Stimulated activated CD8-positive, alpha-beta memory T cell treated with anti-CD3 and anti-CD28 coated beads, Interleukin-12 subunit alpha, Interleukin-12 subunit beta, amount 100 ng/mL, for 4 hours (primary cell): ENCODE measurements around the gene AOPEP.

Source experiments
- DNase-seq: peaks from one replicate; pipeline ENCODE4 v3.0.0-alpha.2; 2020; ENCODE audit warnings: low read depth

Gene AOPEP

DNA sequence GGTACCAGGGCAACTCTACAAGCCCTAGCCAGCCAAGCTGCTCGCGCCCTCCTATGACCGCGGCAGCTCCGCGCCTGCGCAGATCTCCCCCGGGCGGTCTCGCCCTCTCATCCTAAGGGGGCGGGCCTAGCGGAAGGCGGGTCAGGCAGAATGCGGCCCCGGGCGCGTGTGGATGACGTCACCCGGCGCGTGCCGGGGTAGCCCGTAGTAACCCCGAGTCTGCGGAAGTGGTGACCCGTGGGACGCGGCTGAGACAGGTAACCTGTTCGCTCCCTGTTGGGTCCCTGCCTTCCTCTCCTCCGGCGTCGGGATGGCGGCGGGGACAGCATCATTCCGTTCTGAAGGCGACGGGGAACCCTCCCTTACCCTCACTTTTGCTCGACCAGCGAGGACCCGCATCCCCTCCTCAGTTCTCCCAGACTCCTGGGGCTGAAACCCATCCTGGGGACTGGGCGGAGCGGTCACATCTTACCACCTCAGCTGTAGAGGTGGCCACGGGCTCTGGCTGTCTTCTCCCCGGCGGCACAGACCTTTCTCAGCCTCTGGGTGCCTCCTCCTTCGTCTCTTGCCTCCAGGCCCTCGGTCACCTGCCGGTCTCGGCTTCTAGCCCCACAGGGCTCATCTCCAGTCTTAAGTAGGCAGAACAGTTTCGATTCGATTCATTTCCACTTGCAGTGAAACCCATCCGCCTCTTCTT lies at the start of gene AOPEP:
Gene AOPEP (plus strand): TSS at position 205 of the 697 bp plus-strand sequence. CDS start 33,085 bp downstream, outside the sequence.
- DNase-seq: peak; percentile 99

GRCh38 chr9:94677929-94678328 lies 48.6 kb upstream of the AOPEP start:
- DNase-seq: no peak

DNA sequence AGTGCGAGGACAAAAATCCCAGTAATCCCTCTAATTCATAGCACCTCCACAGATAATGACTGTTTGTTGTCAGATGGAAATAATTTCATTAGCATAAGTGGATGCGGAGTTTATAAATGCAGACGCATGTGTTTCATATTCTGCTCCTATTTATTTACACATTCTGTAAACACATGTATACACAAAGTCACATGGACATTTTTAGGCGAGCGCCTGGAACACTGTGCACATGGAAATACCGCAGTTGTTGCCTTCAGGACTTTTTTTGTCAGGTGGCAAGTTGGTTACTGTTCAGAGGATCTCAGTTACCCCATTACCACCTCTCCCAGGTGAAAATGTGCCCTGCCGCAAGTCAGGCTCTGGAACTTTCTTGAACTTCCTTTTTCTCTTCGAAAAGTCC lies 46.9 kb upstream of the AOPEP start:
- DNase-seq: no peak

DNA sequence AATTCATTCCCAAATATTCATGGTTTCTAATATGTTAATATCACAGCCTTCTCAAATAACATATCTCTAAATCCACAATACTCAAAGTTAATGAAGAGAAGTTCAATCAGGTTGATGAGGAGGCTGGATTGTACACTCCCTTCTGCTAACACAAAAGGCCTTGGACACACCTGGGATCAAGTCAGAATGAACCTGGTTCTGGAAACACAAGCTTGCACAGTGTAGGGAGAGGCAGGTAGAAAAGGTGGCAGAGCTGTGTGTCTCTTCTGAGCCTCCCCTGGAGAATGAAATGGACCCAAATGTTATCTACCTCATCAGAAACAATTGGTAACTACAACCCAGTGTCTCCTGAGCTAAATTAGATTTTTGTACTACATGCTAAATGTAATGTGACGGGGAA lies 46.5 kb upstream of the AOPEP start:
- no peak for DNase-seq

DNA sequence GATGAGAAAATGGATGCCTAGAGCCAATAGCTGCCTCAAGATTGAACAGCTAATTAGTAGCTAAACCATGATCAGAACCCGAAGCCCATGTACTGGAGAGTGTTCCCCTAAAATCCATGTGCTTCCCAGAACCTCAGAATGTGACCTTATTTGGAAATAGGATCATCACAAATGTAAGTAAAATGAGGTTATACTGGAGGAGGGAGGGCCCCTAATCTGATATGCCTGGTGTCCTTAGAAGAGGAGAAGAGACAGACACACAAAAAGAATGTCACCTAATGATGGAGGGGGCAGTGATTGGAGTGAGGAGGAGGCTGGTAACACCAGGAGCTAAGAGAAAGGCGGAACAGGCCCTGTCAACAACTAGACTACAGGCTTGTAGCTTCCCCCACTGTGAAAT lies 45.9 kb upstream of the AOPEP start:
- no peak for DNase-seq

DNA sequence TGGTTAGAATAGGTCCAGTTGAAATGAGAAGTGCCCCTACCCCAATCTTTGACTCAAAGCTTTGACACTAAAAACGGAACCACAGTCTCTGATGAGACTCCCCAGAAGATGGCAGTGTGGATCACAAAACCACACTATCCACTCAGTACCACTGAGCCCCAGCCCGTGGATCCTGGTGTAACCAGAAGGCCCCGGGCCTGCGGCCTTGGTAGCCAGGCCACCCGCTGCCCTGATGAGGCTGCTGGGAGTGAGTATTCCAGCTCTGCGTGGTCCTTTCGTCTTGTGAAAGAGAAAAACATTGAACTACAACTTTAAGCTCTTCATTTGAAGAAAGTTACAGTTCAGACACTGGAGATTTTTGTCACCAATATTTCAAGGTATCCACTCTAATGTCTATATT lies 45.0 kb upstream of the AOPEP start:
- DNase-seq: peak; percentile 7

DNA sequence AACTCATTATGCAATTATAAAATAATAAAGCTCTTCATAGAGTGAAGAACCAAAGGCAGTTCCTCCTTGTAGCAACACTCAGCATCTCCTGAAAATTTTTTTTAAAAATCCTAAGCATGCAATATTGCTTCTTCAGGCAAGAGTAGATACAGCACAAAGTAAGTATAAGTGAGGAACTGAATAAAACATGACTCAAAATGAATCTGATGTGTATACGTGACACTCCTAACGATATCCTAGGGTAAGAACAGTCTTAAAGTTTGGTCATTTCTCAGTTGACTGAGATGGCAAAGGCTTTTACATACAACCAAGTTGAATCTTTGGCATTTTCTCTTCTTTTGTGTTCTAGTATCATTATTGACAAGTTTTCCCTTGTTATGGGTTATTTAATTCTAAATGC lies 41.1 kb upstream of the AOPEP start:
- no peak for DNase-seq

DNA sequence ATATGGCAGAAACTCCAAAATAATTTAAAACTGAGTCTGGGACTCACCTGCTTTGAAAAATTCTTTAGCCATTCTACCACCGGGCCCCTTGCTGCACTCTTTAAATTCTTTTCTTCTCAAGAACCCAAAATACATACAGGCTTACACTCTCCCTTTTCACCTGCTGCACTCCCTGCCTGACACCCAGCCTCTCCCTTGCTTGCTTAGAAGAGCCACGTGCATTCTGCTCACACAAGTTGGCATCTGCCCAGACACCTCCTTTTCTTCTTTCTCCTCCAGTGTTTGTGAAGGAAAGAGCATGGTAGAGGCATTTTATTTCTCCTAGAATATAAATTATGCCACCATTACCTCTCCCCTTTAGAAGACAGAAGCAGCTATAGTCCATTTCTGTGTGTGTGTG lies 39.0 kb upstream of the AOPEP start:
- no peak for DNase-seq

- no peak for DNase-seq
These were observed 36.2 kb upstream of the AOPEP start for GRCh38 chr9:94690344-94690743.

GRCh38 chr9:94692601-94693000 lies 33.9 kb upstream of the AOPEP start:
- no peak for DNase-seq

DNA sequence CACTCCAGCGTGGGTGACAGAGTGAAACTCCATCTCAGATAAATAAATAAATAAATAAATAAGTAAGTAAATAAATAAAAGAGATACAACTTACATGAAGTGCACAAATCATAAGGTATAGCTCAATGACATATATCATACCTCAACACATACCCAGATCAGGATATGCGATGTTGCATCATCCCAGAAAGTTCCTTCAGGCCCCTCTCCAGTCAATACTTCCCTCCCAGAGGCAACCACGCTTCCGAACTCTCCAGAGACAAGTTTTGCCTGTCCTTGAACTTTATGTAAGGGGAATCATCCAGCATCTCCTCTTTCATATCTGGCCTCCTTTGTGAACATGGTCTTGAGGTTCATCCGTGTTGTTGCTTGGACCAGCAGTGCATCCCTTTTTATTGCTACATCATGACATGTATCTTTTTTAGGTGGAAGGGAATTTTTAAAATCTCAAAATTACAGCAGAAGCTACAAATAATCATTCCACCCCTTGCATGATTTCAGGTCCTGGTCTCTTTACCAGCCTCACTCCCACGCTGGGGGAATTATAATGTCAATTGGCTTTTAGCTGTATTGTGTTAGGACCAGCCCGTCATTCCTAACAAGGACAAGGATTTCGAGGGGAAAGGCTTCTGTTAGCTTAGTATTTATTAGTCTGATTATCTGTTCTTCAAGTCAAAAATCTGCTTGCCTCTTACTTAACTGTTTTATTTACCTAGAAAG lies 32.9 kb upstream of the AOPEP start:
- no peak for DNase-seq

DNA sequence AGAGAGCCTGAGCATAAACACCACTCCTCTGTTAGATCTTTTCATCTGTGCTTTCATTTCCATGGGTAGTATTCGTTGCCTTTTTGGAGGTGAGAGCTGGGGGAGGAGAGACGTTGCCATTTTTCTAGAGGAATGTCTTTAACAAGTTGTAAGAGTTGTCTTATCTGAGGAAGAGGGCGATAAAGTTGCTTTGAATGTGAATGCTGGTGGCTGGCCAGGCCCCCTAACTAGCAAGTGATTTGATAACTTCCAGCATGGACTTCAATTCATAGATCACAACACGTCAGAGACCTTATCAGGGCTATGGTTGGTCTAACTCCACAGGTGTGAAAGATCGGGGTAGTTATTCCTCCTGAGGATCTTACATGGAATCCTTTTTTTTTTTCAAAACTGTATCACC lies 30.0 kb upstream of the AOPEP start:
- no peak for DNase-seq

- DNase-seq: no peak
These were observed 28.4 kb upstream of the AOPEP start for GRCh38 chr9:94697972-94698581.

DNA sequence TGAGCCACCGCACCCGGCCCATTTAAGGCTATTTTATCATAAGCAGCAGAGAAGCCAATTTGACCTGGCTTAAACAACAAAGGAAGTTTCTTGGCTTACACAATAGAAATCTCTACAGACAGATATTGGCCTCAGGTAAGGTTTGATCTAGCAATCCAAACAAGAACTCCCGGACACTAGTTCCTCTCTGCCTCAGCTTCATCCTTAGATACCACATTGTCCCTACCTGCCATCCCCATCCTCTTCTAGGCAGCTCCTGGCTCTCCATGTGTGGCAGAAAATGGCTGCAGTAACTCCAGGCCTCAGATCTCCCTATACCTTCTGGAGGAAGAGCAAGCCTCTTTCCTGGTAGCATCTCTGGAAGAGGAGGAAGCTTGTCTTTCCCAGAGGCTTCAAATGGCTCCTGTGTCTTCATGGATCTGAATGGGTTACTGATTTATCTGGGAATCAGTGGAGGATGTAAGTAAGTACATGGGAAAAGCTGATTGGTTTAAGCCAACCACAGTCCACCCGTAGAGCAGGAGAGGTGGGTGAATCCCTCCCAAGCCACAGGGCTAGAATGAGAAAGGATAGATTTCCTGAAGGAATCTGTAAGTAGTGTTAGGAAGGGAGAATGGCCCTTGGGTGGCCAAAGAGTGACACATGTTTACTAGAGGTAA lies 26.7 kb upstream of the AOPEP start:
- no peak for DNase-seq

DNA sequence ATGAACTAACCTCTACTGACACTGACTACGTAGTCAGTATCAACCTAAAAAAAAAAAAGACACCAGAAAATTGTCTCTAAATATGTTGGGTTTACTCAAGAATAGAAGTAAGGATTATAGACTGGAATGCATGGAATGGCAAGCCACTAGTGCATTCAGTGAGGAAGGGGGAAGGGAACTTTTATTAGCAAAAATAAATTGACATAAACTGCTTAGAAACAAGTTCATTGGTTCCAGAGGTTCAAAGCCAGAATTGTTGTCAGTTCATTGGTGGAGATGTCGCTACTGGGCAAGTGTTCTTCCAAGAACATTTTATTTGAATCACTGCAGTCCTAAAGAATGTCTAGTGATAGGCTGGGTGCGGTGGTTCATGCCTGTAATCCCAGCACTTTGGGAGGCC lies 26.1 kb upstream of the AOPEP start:
- no peak for DNase-seq

DNA sequence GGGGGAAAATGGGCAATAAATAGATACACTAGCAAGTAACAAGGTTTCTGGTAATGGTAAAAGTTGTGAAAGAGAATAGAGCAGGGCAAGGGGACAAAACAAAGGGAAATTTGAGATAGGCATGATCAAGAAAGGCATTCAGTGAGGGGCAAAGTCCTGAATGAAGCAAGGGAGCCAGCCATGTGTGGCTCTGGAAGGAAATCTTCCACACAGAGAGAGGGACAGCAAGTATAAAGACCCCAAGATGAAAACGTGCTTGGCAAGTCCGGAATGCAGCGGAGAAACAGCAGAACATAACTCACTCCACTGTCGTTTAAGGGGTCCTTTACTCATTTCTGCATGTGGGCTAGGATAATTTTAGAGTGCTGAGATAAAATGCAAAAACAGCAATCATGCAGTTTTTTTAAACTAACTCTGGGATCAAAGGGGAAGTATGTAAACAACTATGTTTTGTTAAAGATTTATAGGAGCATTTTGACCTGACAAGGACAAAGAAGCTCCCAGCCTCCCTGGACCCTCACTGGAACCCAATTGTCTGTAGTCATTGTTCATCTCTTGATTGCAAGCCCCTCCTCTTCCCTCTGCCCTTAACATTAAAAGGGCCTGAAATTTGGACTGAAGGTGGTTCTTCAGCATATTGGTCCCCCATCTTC lies 22.9 kb upstream of the AOPEP start:
- DNase-seq: no peak

DNA sequence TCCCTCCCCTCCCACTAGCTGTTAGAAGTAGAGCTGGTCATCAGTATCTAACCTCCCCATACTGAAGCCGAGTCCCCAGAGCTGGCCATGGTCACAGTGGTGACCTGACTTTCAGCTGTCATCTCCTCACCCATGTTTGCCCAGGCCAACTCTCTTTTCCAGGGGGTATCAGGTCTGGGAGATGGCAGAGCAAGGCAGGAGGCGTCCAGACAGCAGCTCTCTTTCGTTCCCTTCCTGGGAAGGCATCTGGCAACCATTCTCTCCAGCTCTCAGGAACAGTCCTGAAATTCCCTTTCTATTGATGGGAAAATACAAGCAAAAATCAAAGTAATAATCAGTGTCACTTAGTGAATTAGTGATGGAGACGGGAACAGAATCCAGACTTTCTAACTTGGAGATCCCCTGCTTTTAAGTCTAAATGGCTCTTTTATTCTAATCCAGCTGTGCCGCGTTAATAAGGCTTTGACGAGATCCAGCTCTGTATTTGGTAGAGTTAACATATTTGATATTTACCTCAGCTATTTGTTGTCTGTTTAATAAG lies 21.3 kb upstream of the AOPEP start:
- no peak for DNase-seq

- DNase-seq: no peak
These were observed 19.6 kb upstream of the AOPEP start for GRCh38 chr9:94706922-94707321.

DNA sequence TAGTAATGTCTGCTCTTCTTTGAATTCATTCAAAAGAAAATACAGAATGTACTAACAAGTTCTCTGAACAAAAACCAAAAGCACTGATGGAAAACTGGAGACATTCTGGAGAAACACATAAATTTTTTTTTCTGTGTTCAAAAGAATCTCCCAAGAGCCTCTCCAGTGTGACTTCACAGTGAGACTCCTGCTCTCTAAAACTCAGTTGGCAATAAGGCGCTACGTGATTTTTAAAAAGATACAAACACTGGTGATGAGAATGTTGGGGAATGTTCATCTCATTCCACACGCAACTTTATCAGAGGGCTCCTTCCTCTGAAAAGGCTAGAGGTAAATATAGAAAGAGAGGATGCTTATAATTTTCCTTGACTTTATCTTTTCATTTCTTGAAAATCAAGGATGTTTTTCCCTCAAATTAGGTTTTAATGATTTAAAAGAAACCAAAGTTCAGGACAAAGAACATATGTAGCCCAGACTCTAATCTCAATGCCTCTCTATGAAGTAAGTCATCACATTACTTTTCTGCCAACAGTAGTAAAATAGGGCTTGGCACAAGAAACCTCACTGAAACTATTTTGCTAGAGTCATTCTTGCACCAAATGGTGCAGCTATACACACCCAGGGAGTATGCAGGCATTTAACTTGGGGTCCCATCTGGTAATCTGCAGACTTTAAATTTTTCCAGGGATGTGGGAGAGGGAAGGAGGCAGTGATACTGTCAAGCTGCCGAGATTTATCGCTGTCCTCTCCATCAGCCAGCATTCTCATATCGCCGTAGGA lies 12.9 kb upstream of the AOPEP start:
- DNase-seq: no peak

GRCh38 chr9:94714494-94714893 lies 12.0 kb upstream of the AOPEP start:
- DNase-seq: no peak

GRCh38 chr9:94717761-94718160 lies 8.7 kb upstream of the AOPEP start:
- no peak for DNase-seq
